Measurements from ENCODE around the gene FAM47E. TPM values are rescaled to one million over a fixed set of nuclear protein-coding genes. Genes with fewer than 3 reads are reported as not detected.

The FAM47E gene
- total and polyA plus RNA-seq, 2 of the 13 experiments (the other 11 are each of a cell fraction or from before 2014, with no cell fraction given) = 0.33 to 0.66 TPM

DNA sequence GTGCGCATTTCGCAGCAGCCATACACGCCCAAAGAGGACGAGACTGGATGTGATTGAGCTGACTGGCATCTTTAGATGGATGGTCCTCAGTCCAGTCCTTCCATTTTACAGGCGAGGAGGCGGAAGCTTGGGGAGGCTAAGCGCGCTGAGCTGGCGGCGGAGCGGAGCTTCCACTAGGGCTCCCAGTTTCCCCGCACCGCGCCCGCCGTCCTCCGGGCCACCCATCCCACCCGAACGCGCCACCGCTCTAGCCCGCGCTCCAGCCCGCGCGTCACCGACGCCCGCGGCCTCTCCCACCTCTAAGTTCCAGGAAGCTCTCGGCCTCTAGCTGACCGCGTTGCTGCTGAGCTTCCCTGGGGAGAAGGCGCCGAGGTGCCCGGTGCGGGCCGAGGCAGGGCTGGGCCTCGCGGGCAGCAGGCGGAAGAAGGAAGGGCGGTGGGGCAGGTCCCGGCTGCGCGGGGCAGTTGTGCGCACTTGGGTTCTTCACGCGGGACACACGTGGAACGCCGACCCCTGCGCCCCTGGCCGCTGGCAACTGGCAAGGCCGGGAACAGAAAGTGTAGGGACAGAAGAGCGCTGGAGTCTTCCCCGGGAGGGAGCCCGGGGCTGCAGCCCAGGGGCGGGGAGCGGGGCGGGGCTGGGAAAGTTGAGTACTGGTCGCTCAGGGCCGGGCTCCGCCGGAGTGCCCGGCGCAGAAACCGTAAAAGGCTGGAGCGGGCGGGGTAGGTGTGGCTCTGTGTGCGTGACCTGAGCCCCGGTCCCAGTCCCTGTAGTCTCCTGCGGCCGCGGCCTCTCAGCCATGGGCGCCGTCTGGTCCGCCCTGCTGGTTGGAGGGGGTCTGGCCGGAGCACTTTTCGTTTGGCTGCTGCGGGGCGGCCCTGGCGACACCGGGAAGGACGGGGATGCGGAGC, 54.7 kb downstream of the FAM47E start, which contains the start of gene STBD1 (continued):
- 0 out of 2 replicates have a peak, but pooled peaks have one; percentile 28 for TF ChIP-seq RNF2 (conservative IDR thresholded peaks at IDR 0.05; ENCODE audit: low read depth)
- no peak for TF ChIP-seq SRSF9 (IDR thresholded peaks at IDR 0.05; ENCODE audit: borderline replicate concordance, insufficient read depth, low read depth, low read length, poor library complexity, severe bottlenecking)
- TF ChIP-seq, protein P1, sequence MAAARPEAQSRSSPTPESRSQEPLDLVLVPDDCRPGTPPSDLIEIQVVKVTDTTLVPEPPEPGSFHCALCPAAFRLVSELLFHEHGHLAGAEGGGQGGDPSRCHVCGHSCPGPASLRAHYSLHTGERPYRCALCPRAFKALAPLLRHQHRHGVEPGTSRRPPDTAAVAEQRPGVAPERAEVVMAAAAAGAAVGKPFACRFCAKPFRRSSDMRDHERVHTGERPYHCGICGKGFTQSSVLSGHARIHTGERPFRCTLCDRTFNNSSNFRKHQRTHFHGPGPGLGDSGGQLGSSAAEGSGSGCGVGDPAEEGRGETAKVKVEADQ (CRISPR knock-in tag; IDR thresholded peaks at IDR 0.05; ENCODE audit: borderline replicate concordance) = no peak; the same call in 1 of the 2 replicates
- TF ChIP-seq, protein P2, sequence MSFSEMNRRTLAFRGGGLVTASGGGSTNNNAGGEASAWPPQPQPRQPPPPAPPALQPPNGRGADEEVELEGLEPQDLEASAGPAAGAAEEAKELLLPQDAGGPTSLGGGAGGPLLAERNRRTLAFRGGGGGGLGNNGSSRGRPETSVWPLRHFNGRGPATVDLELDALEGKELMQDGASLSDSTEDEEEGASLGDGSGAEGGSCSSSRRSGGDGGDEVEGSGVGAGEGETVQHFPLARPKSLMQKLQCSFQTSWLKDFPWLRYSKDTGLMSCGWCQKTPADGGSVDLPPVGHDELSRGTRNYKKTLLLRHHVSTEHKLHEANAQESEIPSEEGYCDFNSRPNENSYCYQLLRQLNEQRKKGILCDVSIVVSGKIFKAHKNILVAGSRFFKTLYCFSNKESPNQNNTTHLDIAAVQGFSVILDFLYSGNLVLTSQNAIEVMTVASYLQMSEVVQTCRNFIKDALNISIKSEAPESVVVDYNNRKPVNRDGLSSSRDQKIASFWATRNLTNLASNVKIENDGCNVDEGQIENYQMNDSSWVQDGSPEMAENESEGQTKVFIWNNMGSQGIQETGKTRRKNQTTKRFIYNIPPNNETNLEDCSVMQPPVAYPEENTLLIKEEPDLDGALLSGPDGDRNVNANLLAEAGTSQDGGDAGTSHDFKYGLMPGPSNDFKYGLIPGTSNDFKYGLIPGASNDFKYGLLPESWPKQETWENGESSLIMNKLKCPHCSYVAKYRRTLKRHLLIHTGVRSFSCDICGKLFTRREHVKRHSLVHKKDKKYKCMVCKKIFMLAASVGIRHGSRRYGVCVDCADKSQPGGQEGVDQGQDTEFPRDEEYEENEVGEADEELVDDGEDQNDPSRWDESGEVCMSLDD (CRISPR knock-in tag; IDR thresholded peaks at IDR 0.05; ENCODE audit: borderline replicate concordance) = 0 out of 2 replicates have a peak, but pooled peaks have one; percentile 54
- TF ChIP-seq, protein P3, sequence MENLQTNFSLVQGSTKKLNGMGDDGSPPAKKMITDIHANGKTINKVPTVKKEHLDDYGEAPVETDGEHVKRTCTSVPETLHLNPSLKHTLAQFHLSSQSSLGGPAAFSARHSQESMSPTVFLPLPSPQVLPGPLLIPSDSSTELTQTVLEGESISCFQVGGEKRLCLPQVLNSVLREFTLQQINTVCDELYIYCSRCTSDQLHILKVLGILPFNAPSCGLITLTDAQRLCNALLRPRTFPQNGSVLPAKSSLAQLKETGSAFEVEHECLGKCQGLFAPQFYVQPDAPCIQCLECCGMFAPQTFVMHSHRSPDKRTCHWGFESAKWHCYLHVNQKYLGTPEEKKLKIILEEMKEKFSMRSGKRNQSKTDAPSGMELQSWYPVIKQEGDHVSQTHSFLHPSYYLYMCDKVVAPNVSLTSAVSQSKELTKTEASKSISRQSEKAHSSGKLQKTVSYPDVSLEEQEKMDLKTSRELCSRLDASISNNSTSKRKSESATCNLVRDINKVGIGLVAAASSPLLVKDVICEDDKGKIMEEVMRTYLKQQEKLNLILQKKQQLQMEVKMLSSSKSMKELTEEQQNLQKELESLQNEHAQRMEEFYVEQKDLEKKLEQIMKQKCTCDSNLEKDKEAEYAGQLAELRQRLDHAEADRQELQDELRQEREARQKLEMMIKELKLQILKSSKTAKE (CRISPR knock-in tag; IDR thresholded peaks at IDR 0.05; ENCODE audit: borderline replicate concordance) = no peak
- TF ChIP-seq ZNF607 (CRISPR knock-in tag; IDR thresholded peaks at IDR 0.05; ENCODE audit: borderline replicate concordance) = no peak
- peak; percentile 78 for TF ChIP-seq ZFP91 (CRISPR knock-in tag; IDR thresholded peaks at IDR 0.05; ENCODE audit: borderline replicate concordance)
- no peak for TF ChIP-seq ZNF235 (CRISPR knock-in tag; IDR thresholded peaks at IDR 0.05; ENCODE audit: borderline replicate concordance)
- TF ChIP-seq ZNF296 (CRISPR knock-in tag; conservative IDR thresholded peaks at IDR 0.05) = no peak
- TF ChIP-seq JDP2 (CRISPR knock-in tag; IDR thresholded peaks at IDR 0.05; ENCODE audit: borderline replicate concordance) = no peak
- TF ChIP-seq, protein P4, sequence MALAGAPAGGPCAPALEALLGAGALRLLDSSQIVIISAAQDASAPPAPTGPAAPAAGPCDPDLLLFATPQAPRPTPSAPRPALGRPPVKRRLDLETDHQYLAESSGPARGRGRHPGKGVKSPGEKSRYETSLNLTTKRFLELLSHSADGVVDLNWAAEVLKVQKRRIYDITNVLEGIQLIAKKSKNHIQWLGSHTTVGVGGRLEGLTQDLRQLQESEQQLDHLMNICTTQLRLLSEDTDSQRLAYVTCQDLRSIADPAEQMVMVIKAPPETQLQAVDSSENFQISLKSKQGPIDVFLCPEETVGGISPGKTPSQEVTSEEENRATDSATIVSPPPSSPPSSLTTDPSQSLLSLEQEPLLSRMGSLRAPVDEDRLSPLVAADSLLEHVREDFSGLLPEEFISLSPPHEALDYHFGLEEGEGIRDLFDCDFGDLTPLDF (CRISPR knock-in tag; IDR thresholded peaks at IDR 0.05) = 0 out of 2 replicates have a peak, but pooled peaks have one; percentile 50
- TF ChIP-seq BHLHE40 (IDR thresholded peaks at IDR 0.05; ENCODE audit: low read length) = no peak
- TF ChIP-seq ZNF431 (CRISPR knock-in tag; IDR thresholded peaks at IDR 0.05; ENCODE audit: borderline replicate concordance, low read depth) = peak; percentile 49; the same call in 1 of the 2 replicates
- TF ChIP-seq HMG20A (CRISPR knock-in tag; IDR thresholded peaks at IDR 0.05; ENCODE audit: borderline replicate concordance) = peak; percentile 33
- TF ChIP-seq ZNF768 (CRISPR knock-in tag; IDR thresholded peaks at IDR 0.05) = peak; percentile 49; the same call in 1 of the 2 replicates
- no peak for TF ChIP-seq ZNF550 (CRISPR knock-in tag; IDR thresholded peaks at IDR 0.05; ENCODE audit: borderline replicate concordance)
